ENCODE measurements around the gene ZNF469. TPM values are rescaled to one million over a fixed set of nuclear protein-coding genes. Genes with fewer than 3 reads are reported as not detected.
A peak's percentile ranks its signal among the peaks of the same experiment; 100 is the strongest.

ZNF469 gene
- total RNA-seq, 6 donors from 2014 or later = 0.98 to 4.2 (median 2.4) TPM

GRCh38 chr16:88412766-88413165, 30.0 kb downstream of the ZNF469 start:
- Histone ChIP-seq H3K4me1 (no peaks in the 10 kb centered on the region), H3K4me3 (no peak overlapping the region), H3K9me3 (no peaks in the 10 kb centered on the region), H3K27me3 (no peaks in the 10 kb centered on the region), H3K36me3 (no peaks in the 10 kb centered on the region), H3K27ac (no peak overlapping the region)
- ATAC-seq (ENCODE audit: low FRiP score in 2 of 2) (no peak), DNase-seq (peak in 1 of 2 donors; percentile 60)
- 81 to 88% methylated on average over 8 to 16 of the region's 16 CpGs for WGBS, 2 donors
- TF ChIP-seq EP300 (IDR thresholded peaks at IDR 0.05) = no peak
- TF ChIP-seq POLR2AphosphoS5 (IDR thresholded peaks at IDR 0.05) = no peak
- TF ChIP-seq POLR2A (IDR thresholded peaks at IDR 0.05) = no peak
- TF ChIP-seq, protein P1, sequence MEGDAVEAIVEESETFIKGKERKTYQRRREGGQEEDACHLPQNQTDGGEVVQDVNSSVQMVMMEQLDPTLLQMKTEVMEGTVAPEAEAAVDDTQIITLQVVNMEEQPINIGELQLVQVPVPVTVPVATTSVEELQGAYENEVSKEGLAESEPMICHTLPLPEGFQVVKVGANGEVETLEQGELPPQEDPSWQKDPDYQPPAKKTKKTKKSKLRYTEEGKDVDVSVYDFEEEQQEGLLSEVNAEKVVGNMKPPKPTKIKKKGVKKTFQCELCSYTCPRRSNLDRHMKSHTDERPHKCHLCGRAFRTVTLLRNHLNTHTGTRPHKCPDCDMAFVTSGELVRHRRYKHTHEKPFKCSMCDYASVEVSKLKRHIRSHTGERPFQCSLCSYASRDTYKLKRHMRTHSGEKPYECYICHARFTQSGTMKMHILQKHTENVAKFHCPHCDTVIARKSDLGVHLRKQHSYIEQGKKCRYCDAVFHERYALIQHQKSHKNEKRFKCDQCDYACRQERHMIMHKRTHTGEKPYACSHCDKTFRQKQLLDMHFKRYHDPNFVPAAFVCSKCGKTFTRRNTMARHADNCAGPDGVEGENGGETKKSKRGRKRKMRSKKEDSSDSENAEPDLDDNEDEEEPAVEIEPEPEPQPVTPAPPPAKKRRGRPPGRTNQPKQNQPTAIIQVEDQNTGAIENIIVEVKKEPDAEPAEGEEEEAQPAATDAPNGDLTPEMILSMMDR (IDR thresholded peaks at IDR 0.05) = no peak

DNA sequence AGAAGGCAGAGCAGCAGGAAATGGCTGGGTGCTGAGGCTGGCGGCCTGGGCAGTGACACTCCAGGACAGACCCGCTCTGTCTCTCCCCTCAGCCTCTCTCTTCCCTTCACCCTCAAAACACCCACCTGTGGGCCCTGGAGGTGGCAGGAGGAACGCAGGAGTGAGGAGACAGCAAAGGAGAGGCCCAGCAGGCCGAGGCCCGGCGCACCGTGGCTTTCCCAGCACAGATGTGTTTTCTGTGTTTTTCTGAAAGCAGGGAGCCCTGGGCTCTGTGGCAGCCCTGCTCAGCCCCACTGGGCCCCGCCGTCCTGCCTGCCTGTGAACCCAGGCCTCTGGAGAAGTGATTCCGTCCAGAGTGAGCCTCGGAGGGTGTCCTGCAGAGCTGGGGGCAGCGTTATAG, 30.5 kb downstream of the ZNF469 start:
- Histone ChIP-seq H3K4me3 (no peak overlapping the region), H3K27me3 (no peaks in the 10 kb centered on the region), H3K4me1 (no peaks in the 10 kb centered on the region), H3K36me3 (no peaks in the 10 kb centered on the region), H3K9me3 (no peaks in the 10 kb centered on the region), H3K27ac (no peak overlapping the region)
- peak in 1 of 2 donors; percentile 65 for DNase-seq
- no peak for ATAC-seq (ENCODE audit: low FRiP score in 2 of 2)
- TF ChIP-seq POLR2AphosphoS5 (IDR thresholded peaks at IDR 0.05) = no peak
- no peak for TF ChIP-seq EP300 (IDR thresholded peaks at IDR 0.05)
- TF ChIP-seq POLR2A (IDR thresholded peaks at IDR 0.05) = no peak
- TF ChIP-seq, protein P1 (IDR thresholded peaks at IDR 0.05) = no peak
- 73 to 87% methylated on average over 5 to 12 of the region's 12 CpGs for WGBS, 2 donors

GRCh38 chr16:88413631-88414030, 30.9 kb downstream of the ZNF469 start:
- ATAC-seq (ENCODE audit: low FRiP score in 2 of 2) (no peak), DNase-seq (peak in 1 of 2 donors; percentile 60)
- WGBS, 2 donors = 90 to 93% methylated on average over 2 to 11 of the region's 12 CpGs
- Histone ChIP-seq H3K27ac (no peak overlapping the region), H3K27me3 (no peaks in the 10 kb centered on the region), H3K4me1 (no peaks in the 10 kb centered on the region), H3K4me3 (no peak overlapping the region), H3K9me3 (no peaks in the 10 kb centered on the region), H3K36me3 (no peaks in the 10 kb centered on the region)
- TF ChIP-seq POLR2AphosphoS5 (IDR thresholded peaks at IDR 0.05) = no peak
- TF ChIP-seq EP300 (IDR thresholded peaks at IDR 0.05) = no peak
- no peak for TF ChIP-seq POLR2A (IDR thresholded peaks at IDR 0.05)
- TF ChIP-seq, protein P1 (IDR thresholded peaks at IDR 0.05) = no peak

GRCh38 chr16:88414521-88415380, 32.0 kb downstream of the ZNF469 start:
- 88% methylated on average over 34 of the region's 34 CpGs; no CpG with 5 or more reads in 1 of the 2 donors for WGBS, 2 donors
- H3K36me3 ChIP-seq = no peaks in the 10 kb centered on the region
- no peaks in the 10 kb centered on the region for H3K27me3 ChIP-seq
- no peak overlapping the region for H3K27ac ChIP-seq
- ATAC-seq (ENCODE audit: low FRiP score in 2 of 2) (no peak), DNase-seq (peak in 1 of 2 donors; percentile 75)
- H3K4me1 ChIP-seq = no peaks in the 10 kb centered on the region
- TF ChIP-seq, protein P1 (IDR thresholded peaks at IDR 0.05) = no peak
- H3K9me3 ChIP-seq = no peaks in the 10 kb centered on the region
- H3K4me3 ChIP-seq = no peak overlapping the region

- Histone ChIP-seq H3K9me3 (no peaks in the 10 kb centered on the region), H3K36me3 (no peaks in the 10 kb centered on the region), H3K4me1 (no peaks in the 10 kb centered on the region), H3K27me3 (no peaks in the 10 kb centered on the region), H3K27ac (no peak overlapping the region), H3K4me3 (no peak overlapping the region)
- DNase-seq (no peak), ATAC-seq (ENCODE audit: low FRiP score in 2 of 2) (no peak)
- no peak for TF ChIP-seq POLR2A (IDR thresholded peaks at IDR 0.05)
- no peak for TF ChIP-seq EP300 (IDR thresholded peaks at IDR 0.05)
- TF ChIP-seq, protein P1 (IDR thresholded peaks at IDR 0.05) = no peak
- TF ChIP-seq POLR2AphosphoS5 (IDR thresholded peaks at IDR 0.05) = no peak
- WGBS, 2 donors = 86% methylated on average over 4 of the region's 5 CpGs; no CpG with 5 or more reads in 1 of the 2 donors
Observed at GRCh38 chr16:88415381-88415705, 32.6 kb downstream of the ZNF469 start.

Measured in upper lobe of left lung (tissue), 6 donors.